Kidney tubule cell (primary cell): ENCODE data around the gene B4GAT1.

ENCODE experiments used
- DNase-seq: peaks from one replicate; pipeline ENCODE4 v3.0.0-alpha.2; 2018; ENCODE audit warnings: low spot score

B4GAT1 gene

DNA sequence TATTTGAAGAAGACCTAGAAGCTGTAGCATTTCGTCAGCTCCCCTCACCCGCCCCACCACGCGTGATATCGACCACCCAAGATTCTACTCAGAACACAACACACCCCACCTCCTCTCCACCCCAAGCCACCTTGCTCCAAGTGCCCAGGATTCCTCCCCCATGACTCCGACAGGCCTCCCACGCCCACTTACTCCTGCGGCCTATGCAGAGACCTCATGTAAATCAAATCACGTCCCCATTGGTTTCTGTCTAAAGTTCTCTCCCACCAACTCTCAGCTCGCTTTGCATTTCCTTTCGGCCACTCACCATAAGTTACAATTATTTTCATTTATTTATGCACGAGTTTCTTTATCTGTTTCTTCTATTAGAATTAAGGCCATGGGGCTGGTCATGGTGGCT lies 44.8 kb downstream of the B4GAT1 start:
- DNase-seq, result no peak

DNA sequence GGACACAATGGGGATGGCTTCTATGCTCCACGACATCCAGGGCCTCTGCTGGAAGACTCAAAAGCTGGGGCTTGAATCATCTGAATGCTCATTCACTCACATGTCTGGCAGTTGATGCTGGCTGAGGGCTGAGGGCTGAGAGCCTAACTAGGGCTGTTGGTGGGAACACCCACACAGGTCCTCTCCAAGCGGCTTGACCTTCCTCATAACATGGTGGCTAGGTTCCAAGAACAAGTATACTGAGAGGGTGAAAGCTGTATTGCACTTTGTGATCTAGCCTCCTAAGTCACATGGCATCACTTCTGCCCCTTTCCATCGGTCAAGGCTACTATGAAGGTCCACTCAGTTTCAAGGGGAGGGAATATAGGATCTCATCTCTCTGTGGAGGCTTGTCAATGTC lies 48.2 kb downstream of the B4GAT1 start:
- DNase-seq, result no peak

DNA sequence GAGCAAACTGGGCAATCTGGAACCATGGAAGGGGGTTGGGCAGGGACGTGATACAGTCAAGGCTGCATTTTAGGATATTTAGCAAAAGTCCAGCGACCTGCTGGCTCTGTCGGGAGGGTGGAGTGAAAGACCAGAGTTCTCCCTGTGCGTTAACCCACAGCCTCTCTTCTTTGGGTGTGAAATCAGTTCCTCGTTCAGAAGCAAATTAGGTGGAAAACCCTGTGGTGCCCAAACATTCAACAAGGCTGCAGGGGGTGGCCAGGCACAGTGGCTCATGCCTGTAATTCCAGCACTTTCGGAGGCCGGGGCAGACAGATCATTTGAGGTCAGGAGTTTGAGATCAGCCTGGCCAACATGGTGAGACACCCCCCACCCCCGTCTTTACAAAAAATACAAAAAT lies 49.8 kb downstream of the B4GAT1 start:
- DNase-seq, result no peak
